GM12873 (cell line): ENCODE results near the gene NPTN.

Experiments
- CTCF ChIP-seq: IDR thresholded peaks from 2 replicates; pipeline ENCODE4 v1.5.1; 2012; ENCODE audit warnings: low read depth, mild to moderate bottlenecking, moderate library complexity, low read length, control low read depth; ENCODE audit not compliant: insufficient read depth; ENCODE audit errors: missing control alignments

The NPTN gene

DNA sequence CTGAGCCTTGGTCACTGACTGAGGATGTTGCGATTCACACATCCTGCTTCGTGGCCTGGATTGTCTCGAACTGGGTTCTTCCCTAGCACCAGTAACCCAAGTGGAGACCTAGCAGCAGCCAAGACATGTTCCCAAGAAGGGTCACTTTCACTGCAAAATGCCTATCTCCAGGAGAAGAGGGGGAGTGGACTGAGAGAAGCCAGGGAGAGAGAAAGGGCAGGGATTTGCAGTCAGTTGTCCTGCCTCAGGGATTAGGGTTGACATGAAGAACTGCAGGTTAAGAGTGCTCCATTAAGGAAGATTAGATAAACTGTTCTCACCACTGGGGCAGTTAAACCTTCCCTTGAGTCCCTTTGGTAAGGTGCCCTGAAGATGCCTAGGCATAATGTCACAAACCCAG lies 45.3 kb upstream of the NPTN start:
- no peak for TF ChIP-seq CTCF

DNA sequence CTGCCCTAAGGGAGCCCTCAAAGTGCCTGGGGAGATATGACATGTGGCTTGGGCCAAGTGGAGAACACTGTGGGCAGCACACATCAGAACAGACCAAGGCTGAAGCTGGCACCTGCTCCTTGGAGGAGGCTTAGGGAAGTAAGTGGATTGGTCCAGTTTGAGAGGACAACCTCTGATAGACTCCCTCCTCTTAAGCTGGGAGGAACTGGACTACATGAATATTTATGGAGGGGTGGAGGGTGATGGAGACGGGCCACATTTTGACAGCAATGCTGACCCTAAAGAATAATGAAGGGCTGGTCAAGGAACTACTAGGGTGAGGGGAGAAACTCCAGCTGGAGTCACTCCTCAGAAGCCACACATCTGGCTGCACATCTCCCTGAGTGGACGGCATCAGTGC lies 44.5 kb upstream of the NPTN start:
- TF ChIP-seq CTCF = no peak

DNA sequence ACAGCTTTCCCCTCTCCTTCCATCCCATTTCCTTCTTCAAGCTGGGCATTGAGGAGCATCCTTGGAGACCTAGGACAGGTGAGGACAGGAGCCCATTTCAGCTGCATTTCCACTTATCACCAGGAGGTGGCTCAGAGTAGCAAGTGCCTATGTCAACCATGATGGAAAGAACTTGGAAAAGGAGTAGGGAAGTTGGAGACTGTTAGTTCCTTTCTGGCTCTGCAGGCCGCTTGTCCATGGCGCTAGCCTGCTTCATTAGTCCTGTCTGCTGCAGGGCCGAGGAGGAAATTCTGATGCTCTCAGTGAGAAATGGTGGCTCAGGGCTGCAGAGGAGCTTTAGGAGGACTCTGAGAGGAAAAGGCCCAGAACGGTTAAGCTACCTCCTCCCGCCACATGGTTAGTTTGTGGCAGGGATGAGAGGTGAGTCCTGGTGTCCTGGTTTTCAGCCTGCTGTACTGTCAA lies 44.0 kb upstream of the NPTN start:
- peak; percentile 87 for TF ChIP-seq CTCF

DNA sequence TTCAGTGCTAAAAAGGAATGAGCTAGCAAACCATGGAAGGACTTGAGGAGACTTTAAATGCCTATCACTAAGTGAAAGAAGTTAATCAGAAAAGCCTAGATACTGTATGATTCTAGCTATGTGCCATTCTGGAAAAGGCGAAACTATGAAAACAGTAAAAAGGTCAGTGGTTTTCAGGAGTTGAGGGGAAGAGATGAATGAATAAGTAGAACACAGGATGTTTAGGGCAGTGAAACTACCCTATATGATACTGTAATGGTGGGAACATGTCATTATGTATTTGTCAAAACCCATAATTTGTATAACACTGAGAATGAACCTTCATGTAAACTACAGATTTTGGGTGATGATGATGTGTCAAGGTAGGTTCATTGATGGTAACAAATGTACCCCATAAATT lies 41.4 kb upstream of the NPTN start:
- TF ChIP-seq CTCF = no peak

- TF ChIP-seq CTCF = no peak
These were observed 27.3 kb upstream of the NPTN start for GRCh38 chr15:73660455-73660854.

DNA sequence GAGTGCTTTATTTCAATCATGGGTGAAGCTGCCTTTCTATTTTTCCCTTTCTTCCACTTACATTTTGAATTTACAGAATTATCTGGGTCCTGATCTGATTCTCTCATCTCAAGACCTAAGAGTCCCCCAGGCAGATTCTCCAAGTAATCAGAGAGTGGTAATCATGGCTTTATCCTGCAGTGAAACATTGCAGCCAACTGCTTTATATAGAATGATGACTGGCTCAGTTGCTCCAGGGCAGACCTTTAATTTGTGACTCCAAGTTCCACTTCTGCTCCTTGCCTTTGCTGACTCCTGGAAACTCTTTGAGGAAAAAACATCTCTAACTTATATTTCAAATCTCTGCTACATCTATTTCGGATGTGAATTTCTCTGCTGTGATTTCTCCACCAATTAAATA lies 25.5 kb upstream of the NPTN start:
- TF ChIP-seq CTCF = no peak

GRCh38 chr15:73655724-73656123 lies 22.5 kb upstream of the NPTN start:
- no peak for TF ChIP-seq CTCF

GRCh38 chr15:73654659-73655058 lies 21.5 kb upstream of the NPTN start:
- TF ChIP-seq CTCF = no peak
